HG03280 (cell line): ENCODE data around the gene ZNF319.

ENCODE experiments used
- ATAC-seq: cut with Tn5 transposase; IDR thresholded peaks from one replicate; pipeline ENCODE4 v1.9.1; 2021; ENCODE audit warnings: mild to moderate bottlenecking, moderate library complexity; ENCODE audit not compliant: unreplicated experiment

ZNF319 gene

DNA sequence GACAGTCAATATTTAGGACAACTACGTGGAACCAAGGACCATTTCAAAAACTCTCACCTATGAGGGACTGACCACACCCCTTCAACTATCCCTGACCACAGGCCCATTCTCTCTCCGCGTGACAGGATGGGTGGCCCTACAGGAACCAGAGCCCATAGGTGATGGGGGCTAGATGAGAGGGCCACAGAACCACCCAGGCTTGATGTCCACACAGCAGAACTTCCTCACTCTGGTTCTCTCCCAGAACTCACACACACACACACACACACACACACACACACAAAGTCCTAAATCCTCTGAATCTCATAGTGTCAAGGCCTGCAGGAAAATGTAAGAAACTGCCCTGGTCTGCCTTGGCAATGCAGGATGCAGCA, 1.5 kb downstream of the ZNF319 start:
- ATAC-seq, result no peak

DNA sequence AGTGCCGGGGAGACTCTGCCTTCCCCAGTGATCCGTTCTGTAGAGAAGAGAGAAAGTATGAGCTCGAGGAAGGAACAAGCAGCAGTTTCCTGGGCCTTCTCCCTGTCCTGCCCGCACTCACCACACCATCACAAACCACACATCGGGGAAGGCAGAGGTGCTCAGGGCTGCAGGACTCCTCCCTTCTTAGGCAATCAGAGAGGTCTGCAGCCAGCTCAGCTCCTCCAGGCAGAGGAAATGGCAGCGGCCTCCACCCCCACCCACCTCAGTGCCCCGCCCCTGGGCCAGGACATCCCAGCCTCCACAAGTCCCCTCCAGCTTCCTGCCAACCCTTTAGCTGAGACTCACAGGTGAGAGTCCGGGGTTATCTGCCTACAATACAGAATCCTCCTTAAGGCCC, 2.0 kb downstream of the ZNF319 start:
- no peak for ATAC-seq

DNA sequence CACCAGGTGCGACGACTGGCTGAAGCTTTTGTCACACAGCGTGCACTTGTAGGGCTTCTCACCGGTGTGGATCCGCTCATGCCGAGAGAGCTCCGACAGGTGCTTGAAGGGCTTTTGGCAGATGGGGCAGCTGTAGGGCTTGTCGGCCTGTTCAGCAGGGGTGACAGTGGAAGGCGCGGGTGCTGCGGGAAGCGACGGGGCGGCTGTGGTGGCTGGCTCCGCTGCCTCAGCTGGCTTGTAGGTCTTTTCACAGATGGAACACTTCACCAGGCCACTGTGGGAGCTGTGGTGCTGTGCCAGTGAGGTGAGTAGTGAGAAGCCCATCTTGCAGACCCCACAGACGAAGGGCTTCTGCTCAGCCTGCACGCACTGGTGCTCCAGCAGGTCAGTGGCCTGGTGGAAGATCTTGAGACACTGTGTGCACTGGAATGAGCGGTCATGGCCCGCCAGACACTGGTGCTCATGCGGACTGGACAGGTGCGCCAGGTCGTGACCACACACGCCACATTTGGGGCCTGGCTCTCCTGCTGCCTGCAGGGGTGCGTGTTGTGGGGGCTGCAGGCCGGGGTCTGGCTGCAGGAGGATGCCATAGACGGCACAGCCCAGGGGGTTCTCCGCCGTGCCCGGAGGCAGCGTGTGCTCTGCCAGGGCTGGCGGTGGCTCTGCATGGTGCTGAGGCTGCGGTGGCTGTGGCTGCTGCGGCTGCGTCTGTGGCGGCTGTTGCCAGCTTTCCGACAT, 2.8 kb downstream of the ZNF319 start:
- ATAC-seq, result no peak

DNA sequence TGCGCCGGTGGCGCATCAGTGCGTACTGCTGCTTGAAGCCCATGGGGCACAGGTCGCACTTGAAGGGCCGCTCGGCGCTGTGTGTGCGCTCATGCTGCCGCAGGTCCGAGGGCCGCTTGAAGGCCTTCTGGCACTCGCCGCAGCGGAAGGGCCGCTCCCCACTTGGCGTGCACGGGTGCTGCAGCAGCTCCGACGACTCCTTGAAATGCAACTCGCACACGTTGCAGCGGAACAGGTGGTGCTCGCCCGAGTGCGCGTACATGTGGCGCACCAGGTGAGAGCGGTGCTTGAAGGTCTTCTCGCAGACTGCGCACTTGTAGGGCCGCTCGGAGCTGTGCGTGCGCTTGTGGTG, 3.3 kb downstream of the ZNF319 start:
- ATAC-seq, result no peak

DNA sequence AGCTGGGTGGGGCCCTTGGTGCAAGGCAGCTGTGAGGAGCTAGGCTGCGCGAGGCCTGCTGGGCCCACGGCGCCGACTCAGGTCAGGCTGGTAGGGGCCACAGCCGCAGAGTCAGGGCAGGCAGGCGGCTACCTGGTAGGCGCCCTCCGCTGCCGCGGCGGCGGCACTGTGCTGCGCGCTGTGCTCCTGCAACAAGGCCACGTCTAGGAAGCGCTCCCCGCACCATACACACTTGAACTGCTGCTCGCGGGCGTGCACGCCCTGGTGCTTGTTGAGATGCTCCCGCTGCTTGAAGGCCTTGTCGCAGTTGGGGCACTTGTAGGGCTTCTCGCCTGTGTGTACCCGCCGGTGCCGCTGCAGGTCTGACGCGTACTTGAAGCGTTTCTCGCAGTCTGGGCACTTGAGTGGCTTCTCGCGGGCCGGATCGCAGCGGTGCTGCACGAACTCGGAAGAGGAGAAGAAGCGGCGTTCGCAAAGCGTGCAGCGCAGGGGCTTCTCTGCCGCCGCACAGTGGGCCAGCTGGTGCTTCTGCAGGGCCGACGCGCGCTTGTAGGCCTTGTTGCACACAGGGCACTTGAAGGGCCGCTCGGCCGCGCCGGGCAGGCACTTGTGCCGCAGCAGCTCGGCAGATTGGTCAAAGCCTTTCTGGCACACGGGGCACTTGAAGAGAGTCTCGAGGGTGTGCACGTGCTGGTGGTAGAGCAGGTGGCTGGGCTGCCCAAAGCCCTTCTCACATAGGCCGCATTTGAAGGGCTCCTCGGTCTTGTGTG, 3.9 kb downstream of the ZNF319 start:
- no peak for ATAC-seq

DNA sequence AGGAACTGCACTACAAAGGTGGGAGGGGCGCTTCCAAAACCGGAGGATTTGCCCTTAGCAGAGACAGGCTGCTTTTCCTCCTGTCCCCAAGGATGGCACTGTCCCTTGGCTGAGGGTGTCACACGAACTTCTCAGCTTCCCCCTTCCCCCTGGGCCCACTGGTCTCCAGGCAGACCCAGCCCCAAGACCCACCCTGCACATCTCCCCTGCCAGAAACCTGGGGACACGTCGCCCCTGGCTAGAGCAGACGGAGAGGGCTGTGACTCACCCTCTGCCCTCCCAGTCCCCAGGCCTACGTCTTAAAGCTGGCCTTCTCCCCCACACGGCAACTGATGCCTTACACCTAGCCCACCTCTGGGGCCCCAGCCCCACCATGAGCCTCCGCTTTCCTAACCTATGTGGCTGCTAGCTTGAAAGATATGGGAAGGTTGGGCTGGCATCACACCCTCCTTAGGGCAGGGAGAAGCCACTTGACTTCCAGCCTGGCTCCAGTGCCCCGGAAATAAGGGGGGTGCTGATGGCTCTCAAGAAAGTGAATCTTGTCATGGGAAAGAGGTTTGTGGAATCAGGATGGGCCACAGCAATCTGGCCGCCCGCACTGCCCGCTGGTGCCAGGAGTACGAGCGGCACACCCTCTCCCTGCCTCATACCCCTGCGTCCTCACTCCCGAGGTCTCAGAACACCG, 4.6 kb downstream of the ZNF319 start:
- ATAC-seq, result no peak

DNA sequence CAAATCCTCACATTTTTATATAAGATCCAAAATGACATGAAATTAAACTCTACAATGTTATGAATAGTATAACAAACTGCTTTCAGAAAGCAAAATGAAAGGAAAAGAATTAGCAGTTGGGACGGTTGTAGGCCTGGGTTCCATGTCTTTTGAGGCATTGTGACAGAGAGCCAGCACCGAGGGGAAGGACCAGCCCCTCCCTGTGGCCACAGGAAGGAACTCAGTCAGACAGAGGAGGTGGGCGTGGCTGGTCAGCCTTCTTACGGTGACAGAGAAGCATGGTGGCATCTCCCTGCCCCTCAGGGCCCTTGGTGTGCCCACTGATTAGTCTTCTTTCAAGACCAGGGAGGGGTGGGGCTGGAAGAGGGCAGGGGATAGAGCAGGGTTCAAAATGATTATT, 5.7 kb downstream of the ZNF319 start:
- peak; percentile 67 for ATAC-seq

DNA sequence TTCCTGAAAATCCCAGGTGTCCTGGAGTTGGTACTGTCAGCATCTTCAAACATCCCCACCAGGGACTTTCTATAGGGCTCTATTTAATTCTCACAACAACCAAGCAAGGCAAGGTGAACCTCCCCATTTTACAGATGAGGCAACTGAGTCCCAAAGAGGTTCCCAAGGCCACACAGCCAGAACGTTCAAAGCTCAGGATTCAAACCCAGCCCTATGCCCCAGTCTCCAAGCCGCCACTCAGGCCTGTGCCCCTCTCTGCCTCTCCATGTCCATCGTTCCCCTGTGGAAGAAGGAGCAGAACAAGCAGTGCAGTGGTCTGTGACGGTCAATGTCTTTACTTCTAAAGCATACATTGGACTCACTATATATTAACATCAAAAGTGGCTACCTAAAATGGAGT, 6.1 kb downstream of the ZNF319 start:
- no peak for ATAC-seq

DNA sequence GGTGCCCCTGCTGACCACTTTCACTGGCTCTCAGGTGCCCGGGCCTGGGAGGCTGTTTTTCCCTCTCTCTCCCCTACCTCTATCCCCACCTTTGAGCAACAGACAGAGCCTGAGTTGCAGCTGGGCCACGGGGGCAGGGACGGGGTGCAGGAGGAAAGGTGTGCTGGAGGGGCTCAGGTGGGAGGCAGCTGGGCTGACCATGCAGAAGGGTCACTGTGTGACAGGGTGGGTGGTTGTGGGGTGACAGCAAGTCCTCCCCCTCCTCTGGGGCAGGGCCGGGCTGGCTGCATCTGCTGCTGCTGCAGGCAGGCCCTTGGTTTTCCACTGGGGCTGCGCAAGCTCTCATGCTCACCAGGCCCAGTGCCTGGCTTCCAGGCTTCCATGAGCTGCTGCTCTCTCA, 6.6 kb downstream of the ZNF319 start:
- ATAC-seq, result no peak

DNA sequence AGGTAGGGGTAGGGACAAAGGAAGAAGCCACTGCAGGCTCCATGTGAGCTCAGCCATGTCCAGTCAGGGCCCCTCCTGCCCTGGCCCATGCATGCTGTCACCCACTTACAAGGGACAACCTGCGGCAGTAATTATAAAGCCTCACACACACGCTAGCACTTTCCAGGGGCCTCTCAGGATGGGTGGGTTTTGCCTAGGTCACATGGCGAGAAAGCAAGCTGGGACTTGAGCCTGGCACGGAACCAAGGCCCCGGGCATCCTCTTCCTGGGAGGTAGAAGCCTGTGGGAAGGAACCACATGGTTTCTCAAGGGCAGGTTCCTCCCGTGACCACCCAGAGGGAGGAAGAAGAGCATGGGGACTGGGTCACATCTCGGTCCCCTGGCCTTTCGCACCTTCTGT, 7.0 kb downstream of the ZNF319 start:
- no peak for ATAC-seq

DNA sequence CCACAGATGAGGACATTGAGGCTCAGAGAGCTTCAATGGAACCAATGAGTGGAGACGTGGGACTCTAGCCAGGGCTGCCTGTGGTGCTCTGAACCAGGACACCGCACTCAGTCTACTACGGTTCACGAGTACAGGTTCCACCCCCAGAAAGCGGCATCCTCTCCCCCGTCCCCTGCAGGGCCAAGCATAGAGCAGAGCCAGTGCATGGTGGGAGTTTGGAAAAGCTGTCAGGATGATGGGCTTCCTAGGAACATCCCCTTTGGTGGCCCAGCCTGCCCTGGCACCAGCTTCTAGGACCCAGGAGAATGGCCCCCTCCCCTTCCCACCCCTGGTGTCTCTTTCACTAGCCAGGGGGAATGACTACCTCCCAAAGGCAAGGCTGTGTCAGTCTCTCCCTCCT, 8.4 kb downstream of the ZNF319 start:
- no peak for ATAC-seq

DNA sequence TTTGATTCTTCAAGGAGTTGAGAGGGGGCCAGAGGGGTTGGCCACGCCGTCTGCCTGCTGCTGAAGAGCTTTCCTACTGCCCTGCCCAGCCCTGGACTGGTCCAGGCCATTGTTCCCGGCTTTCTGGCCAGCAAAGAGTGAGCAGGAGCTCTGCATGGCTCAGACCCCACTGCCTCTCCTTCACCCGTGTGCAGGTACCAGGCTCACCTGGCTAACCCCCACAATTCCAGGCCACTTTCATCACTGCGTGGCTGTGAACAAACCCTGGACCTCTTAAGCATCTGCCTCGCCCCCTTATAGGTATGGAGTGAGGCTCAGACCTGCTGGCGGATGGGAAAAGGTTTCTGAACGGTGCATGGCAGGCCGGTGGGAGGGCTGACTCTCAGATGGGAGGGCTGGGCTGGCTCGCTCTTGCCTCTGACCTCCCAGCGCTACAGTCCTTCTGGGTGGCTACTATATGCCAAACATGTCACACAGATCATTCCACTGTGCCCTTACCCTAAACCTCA, 8.9 kb downstream of the ZNF319 start:
- ATAC-seq, result no peak

DNA sequence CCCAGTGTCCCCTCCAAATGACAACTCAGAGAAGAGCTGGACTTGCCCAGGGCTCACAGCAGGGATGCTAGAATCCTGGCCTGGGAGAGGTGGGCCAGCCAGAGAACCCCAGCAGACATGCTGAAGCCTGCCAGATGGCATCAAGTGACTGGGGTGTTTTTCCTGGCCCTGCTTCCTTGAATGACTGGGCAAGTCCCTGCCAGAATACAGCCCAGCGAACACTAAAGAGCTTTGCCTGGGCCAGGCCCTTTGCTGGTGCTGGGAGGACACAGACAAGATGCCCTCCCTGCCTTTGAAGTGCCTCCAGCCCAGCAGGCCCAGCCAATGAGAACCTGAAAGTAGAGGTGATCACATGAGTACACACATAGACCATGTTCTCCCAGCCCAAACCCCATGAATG, 11.5 kb downstream of the ZNF319 start:
- ATAC-seq, result no peak

DNA sequence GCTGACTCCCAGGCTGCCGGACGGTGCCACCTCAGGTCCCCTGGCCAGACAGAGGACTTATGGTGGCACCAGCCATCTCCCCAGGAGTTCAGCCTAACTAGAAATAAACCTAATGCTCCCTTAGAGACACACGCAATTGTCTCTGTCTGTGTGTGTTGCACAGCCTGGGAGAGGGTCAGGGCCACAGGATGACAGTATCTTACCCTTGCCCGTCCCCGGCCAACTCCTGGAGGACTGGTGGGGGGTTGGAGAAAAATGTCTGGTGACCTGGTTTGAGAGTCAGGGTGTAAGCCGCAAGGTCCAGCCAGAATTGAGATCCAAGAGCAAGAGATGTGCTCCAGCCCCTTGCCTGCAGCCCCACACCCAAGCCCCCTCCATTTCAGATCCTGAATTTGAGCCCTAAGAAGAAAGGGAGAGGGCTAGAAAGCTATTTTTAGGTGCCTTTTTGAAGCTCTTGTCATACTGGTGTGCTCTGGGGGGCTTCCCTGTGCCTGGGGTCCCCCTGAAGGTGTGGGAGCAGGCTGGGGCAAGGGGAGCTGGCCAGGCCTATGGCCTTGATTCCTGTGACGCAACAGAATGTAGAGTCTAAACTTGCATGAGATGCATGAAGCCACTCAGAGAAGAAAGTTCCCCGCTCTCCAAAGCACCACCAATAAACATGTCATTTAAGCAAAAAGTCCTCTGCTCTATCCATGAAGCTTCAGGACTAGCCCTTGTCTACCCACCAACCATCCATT, 12.9 kb downstream of the ZNF319 start:
- ATAC-seq, result no peak

DNA sequence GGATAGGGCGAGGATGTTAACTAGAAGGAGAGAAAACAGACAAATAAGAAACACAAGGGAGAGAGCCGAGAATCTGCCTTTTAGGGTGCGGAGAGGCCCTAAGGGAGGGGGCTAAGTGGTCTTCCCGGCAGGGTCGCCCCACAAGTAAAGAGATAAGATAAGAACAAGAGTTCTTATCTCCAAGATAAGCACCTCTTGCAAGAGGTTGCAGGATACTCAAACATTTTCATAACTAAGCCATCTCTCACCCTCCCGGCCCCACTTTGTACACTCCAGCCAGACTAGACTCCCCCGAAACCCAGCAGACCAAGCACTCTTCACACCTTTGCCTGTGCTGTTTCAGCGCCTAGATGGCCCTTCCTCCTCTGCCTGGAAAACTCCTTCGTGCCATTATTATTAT, 14.3 kb downstream of the ZNF319 start:
- no peak for ATAC-seq

DNA sequence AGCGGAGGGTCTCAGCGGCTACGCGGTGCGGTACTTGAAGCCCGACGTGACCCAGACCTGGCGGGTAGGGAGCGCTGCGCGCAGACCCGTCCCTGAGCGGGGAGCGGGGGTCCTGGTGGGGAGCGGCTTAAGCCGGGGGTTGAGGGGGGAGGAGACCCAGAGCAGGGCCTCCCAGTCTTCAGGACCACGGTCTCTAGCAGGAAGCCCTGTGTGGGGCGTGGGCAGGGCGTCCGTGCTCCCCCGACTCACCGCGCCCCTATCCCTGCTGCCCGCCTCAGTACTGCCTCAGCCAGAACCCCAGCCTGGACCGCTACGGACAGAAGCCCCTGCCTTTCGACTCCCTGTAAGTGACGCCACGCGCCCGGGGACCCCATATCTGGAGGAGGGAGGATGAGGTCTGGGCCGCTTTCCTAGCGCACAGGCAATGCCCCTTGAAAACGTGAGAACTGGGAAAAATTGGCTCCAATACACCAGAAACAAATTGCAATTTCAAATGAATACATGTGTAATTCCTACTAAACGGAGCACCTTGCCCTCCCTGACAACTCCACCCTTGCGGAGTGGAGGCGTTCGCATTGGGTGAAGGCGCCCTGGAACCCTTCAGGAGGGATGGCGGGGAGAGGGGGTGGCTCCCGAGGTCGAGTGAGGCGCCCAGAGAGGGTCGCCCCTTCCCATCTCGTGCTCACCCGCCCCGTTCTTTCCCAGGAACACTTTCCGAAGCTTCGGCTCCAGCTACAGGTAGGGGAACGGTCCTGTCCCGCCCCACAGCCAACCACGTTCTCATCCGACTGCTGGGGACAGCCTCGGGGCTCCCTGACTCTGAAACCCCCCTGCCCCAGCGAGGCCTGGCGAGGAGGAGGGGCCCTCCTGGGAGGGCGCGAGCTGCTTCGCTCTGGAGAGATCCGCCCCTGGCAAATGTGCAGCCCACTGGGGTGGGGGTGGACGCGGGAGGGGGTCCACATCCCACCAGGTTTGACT, 15.0 kb downstream of the ZNF319 start:
- no peak for ATAC-seq

DNA sequence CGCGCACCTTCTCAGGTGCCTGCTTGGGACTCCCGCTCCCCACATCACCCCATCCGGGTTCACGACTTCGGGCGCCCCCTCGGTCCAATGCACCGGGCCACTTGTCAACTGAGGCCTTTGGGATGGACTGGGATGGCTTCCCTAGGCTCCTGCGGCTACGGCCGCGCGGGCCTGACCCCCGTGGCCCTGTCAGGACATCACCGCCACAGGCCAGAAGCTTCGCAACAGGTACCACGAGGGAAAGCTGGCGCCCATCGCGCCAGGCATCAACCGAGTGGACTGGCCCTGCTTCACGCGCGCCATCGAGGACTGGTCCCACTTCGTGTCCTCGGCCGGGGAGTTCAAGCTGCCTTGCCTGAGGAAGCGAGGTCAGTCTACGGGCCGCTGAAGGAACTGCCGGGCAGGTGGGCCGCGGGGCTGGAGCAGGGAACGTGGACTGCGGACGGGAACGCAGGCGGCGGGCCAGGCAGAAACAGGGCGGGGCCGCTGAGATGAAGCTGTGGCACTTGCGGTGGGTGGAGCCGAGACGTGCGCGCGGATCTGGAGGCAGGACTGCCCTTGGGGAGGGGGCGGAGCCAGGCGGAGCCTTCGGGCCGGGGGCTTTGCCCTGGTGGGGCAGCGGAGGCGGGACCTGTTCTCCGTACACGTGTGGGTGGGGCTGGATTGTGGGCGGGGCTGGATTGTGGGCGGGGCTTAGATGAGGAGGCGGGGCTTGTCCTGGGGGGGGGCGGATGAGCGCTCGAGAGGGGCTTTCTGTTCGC, 15.8 kb downstream of the ZNF319 start:
- peak; percentile 63 for ATAC-seq

DNA sequence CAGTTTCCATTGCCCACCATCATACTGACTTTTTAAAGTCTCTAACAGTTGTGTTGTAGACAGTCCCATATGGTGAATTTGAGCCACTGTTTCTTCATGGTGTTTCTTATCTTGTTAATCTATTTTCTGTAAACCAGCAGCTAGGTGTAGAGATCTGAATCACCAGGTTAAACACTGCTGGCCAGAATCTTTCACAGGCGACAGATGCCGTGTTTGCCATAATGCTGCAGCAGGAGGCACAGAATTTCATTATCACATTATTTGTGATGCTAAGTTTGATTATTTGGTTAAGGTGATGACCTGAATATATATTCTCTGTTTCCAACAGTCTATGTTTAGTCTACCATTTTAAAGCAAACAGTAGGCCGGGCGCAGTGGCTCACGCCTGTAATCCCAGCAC, 18.1 kb downstream of the ZNF319 start:
- no peak for ATAC-seq

DNA sequence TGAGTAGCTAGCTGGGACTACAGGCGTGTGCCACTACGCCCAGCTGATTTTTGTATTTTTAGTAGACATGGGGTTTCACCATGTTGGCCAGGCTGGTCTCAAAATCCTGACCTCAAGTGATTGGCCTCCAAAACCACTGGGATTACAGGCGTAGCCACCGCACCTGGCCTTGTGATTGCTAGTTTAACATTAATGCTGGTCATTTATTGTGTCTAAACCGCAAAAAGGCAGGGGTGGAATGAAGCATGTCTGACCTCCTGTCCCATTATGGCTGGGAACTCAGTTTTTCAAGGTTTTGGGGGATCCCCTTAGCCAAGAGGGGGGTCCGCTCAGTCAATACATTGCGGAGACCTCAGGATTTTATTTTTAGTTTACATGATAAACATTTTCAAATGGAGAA, 18.8 kb downstream of the ZNF319 start:
- no peak for ATAC-seq
